Ureter (tissue), 1 donor: Measurements from ENCODE around the gene PRUNE2. TPM values are rescaled to one million over a fixed set of nuclear protein-coding genes. Genes with fewer than 3 reads are reported as not detected.
"Not testable (repeated sequence)": the region's sequence is repeated elsewhere in the genome, so short reads cannot be mapped to it uniquely, and the experiment has no call there.

Experiments
- DNase-seq: peaks from one replicate; pipeline ENCODE4 v3.0.0-alpha.2; 2020; ENCODE audit warnings: low spot score
- total RNA-seq: library from RNA; stranded (reverse); gene quantifications from one replicate; pipeline ENCODE4 v1.2.4, GENCODE V29; 2023
- donor health status: DM: yes; HTN: yes; CAD: no.

PRUNE2 gene
- total RNA-seq, 1 donor from 2014 or later = 93.1 TPM

DNA sequence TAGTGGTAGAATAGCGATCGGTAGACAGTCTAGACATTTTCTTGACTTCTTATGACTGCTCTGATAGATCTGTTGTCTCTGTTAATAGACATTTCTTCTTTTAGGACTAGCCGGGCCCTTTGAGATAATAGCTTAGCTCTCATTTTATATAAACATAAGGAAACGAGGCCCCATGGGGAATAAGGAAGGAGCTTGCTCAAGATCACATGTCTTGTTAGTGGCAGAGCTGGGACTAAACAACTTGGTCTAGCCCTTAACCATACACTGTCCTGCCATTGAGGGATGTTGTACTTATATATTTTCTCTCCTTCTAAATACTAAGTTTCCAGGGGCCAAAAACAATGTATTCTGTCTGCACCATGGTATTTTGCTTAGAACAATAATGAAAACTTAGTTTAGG is 306.9 kb downstream of the PRUNE2 start:
- no peak for DNase-seq

DNA sequence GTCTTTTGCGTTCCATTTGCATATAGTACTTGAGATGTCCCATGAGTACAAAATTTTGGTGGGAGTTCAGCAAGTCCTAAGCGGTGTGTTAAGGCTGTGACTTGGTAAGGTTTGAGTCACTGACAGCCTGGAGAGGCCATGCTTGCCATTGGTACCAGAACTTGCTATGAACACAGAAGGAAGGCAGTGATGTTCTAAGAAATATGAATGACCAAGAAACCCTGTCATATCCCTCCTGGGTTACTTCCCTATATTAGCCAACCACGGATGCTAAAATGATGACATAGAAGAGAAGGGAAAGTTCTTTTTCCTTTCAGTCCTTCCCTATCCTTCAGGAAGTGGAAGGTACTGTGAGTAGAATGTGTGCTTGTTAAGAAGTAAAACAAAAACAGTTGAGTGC is 310.3 kb downstream of the PRUNE2 start:
- no peak for DNase-seq

DNA sequence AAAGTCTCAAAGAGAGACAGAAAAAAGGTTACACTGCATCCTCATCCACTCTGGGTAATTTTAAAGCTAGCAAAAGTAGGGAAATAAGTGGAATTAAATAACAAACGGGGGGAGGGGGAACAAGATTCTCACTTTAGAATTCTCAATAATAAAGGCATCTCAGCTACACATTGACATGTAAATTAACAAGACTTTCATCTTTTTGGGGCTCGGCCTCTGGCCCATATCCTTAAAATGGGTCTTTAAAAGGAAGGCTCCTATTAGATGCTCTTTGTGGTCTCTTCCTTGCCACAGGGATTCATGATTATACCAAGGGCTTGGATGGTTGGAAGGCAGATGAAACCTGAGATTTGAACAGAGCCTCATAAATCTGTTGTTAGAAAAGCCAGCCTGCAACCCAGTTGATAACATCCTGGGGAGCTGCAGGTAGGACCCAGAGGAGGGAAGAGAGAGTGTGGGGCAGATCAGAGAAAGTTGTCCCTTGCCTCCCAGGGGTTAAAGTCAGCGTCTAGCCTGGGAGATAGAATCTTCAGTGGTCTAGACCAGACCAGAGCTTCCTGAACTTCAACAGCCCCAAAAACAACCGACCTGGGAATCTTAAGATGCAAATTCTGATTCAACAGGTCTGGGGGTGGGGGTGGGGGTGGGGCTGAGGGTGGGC is 311.0 kb downstream of the PRUNE2 start:
- no peak for DNase-seq

DNA sequence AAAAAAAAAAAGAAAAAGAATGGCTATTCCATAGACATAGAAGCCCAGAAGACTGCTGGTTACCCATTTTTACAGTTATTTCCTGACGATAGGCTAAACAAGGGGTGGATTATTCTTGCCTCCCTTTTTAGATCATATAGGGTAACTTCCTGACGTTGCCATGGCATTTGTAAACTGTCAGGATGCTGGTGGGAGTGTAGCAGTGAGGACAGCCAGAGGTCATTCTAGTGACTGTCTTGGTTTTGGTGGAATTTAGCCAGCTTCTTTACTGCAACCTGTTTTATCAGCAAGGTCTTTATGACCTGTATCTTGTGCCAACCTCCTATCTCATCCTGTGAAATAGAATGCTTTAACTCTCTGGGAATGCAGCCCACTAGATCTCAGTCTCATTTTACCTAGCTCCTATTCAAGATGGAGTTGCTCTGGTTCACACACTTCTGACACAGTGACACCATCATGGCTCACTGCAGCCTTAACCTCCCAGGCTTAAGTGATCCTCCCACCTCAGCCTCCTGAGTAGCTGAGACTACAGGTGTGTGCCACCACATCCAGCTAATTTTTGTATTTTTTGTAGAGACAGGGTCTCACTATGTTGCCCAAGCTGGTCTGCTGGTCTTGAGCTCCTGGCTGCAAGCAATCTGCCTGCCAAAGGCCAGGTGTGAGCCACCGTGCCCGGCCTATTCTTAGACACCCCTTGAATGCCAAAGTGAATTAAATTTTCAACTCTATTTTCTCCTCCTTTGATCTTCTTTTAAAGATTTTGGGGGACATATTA is 311.8 kb downstream of the PRUNE2 start:
- DNase-seq = not testable (repeated sequence)

DNA sequence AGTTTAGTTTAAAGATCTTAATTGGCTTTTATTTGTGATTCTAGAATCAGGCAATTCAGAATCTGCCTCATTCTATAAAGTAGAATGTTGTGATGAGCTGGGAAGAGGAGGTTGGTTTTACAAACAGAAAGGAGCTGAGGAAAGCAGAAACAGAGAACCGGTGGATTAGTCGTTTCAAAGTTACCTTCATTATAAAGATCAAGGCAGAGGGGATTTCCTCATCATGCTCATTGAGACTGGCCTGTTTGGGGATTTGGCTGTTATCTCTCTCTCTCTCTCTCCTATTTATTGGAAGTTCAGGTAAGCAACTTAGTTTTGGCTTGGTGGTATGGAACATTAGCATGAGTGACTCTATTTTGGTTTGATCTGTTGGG is 313.0 kb downstream of the PRUNE2 start:
- no peak for DNase-seq

DNA sequence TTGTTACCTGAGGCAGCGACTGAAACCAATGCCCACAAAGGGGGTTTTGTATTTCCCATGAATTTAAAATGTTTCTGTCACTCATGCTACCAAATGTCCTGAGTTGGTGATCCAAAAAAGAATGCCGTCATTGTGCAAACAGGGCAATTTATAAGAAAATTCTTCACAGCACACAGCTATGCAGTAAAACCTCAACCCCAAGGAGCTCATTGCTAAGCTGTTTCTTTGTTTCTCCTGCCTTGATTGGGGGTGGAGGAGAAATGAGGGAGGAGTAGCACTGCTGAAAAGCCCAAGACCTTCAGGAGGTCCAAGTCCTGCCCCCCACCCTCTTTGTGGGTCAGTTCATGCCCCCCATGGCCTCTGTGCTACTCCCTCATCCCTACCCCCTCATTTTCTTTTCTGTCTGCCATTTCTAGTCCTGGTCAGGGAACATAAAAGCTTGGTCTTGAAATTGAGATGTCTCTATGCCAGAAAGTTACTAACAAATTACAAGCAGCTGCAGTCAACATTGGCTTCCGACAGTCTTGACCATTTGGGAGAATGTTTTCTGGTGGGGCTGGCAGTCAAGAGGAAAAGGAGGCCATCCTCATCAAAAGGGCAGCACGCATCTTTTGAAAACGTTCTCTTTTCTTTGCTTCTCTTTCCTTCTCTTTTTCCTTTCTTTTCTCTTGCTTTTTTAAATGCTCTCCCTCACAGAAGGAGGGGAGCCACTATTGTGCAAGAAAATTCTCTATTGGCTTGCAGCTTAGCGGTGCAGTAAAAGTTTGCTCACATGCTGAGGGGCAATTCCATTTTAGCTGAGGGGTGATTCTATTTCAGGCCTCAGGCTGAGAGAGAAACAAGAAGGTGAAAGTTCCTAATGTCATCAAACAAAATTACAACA is 313.6 kb downstream of the PRUNE2 start:
- DNase-seq = no peak

DNA sequence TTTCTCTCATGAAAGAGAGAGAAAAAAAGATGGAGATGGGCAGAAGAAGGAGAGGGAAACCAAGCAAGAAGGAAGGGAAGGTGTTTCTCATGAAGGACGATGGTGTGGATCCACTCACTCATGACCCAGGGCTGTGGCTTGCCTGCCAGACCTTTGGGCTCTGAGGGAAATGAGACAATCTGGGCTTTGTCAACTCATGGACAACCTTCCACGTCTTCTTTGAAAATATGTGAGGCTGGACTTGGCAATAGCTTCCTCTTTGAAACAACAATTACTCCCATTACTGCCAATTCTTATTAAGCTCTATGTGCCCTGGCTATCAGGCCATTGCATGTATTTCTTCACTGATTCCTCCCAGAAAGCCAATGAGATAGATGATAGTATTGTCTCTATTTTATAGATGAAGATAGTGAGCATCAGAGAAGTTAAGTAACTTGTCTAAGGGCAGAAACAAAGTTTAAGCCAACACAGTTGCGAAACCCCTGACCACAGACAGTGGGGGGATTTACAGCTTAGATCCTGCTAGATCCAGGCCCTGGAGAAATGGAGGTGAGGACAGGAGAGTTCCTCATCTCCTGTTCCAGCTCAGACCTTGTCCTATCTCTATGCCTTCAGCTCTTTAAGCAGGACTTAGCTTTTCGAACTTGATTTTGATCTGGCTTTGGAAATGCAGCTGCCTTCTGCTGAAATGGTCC is 314.5 kb downstream of the PRUNE2 start:
- no peak for DNase-seq

DNA sequence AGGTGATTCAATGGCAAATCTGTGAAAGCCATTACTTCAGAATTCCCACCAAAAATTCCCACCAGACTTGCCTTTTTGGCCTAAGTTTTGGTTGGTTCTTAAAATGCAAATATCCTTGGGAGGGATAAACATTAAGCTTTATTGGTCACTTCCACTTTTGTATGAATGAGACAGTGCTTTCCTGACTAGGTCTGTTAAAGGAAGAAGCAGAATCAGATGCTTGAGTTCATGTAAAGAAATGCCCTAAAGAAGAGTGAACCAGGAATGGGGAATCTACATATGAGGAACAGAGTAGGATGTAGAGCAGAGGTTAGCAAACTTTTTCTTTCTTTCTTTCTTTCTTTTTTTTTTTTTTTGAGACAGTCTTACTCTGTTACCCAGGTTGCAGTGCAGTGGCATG is 317.6 kb downstream of the PRUNE2 start:
- no peak for DNase-seq

DNA sequence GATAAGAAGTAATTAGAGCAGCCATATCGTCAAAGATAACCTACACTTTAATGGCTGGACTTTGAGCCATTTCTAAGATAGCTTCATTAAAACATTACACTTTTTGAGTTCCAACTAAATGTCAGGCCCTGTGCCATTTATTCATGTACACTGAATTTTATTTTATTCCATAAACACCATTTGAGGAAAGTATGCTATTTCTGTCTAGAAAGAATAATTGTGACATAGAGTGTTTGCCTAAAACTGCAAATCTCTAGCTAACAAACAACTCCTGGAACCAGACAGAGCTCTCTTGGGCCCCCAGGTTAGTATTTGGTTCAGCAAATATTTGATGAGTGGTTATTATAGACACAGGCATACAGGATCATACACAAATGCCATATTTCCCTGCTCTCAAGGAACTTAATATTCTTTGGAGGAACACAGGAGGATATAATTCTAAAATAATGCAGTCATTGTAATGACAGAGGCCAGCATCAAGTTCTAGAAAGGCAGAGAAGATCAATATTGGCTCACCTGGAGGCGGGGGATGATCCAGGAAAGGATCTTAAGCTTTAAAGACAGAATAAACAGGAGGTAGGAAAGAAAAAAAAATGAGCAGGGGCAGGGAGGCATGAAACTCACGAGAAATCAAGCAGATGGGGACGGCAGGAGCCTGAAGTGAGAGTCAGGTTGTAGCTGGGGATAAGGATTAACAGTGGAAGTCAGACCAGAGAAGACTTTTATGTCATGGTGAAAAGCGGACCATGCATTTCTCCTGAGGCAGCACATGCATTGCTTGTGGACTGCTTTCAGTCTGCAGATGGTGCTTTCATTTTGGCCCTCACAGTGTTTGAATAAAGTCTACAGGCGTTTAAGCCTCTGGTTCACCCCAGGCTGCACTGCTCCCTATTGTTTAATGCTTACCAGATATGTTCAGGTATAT is 319.3 kb downstream of the PRUNE2 start:
- no peak for DNase-seq

DNA sequence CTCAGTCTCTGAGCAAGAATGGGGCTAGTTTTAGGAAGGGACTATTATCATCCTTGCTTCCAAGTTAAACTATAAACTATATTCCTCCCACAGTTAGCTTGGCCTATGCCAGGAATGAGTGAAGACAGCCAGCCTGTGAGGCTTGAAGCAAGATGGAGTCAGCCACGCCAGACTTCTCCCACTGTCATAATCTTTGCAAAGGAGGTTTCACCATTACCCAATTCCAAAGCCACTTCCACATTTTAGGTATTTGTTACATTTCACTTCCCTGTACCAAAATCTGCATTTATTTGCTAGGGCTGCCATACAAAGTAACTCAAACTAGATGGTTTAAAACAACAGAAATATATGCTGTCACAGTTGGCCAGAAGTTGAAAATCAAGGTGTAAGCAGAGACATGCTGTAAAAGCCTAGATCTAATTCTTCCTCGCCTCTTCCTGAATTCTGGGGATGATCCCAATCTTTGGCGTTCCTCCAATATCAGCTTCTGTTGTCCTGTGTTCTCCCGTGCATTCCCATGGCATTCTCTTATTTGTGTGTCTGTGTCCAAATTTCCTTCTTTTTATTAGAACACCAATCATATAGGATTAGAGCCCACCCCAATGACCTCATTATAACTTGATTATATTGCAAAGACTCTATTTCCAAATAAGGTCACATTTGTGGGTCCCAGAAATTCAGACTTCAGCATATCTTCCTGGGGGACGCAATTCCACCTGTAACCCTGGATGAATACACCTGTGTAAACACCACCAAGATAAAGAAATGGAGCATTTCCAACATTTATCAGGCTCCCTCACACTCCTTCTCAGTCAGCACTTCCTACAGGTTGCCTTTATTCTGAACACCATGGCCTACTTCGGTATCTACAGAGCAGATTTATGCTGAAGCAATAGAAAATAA is 320.2 kb downstream of the PRUNE2 start:
- no peak for DNase-seq

DNA sequence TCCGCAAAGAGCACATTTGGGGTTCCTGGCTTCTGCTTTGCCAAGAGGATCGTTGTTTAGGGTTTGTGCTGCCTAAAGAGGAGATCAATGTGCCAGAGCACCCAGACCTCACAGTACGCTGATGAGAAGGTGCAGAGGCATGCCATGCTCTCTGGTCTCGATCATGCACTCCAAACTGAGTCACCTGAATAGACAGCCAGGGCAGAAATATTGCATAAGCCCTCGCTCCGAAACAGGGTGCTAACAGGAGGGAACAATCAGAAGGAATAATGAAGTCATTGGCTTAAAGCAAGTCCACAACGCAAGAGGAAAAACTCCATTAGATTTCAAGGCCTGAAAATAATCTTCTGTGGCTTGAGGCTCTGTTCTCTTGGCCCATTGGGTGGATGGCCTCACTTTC is 322.7 kb downstream of the PRUNE2 start:
- no peak for DNase-seq

DNA sequence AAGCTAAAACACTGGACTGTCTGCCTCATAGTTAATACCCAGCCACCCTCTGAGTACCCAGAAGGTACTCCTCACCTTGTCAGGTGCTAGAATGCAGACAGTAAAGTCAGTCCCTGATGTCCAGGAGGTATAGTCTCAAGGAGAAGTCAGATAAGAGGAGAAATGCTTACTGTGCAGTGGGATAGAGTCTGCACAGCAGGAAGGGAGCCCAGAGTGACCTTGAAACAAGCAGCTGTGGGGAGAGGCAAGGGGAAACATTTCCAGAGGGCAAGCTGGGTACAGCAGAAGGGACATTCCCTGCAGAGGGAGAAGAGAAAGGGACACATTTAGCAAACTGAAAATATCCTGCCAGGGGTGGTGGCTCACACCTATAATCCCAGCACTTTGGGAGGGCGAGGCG is 324.2 kb downstream of the PRUNE2 start:
- DNase-seq = no peak

DNA sequence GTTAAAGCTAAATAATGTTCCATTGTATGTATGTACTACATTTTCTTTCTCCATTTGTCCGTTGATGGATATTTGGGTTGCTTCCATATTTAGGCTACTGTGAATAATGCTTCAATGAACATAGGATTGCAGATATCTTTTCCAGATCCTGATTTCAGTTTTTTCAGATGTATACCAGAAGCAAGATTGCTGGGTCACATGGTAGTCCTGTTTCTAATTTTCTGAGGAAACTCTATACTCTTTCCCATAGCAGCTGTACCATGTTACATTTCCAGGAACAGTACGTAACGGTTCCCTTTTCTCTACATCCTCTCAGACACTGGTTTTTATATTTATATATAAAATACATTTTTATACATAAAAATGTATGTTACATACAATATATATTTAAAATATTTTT is 325.1 kb downstream of the PRUNE2 start:
- no peak for DNase-seq

DNA sequence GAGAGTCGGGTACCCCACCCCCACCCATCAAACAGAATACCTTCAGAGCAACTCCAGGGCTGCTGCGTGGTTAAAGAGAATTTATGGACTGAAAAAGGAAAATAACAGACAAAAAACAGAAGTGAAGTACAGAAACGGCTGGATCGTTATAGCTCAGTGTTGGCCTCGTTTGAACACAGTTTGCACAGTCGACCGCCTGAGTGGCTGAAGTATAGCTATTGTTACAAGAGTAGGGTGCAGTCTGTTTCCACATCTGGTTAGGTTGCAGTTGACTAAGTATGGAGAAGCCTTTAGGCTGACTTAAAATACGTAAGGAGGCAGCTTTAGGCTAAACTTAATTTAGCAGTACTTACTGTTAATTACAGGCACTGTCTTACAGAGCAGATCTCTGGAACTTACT is 325.7 kb downstream of the PRUNE2 start:
- DNase-seq = no peak

DNA sequence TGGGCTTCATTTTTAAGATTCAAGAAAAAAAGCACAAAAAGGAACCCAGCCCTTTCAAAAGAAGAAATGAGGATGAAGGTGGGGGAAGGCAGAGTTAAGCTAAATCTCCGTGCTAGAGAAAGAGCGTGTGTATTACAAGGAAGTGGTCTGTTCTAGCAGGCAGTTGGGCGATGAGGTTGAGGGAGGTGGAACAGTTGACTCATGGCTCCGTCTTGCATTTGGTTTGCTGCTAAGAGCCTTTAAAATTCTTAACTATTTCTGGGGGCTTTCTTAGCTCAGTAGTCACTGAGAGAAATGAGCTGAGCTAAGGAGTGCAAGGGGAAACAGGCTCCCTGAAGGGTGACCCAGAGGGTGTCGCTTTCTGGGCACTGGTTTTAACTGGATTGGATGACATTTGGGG is 329.6 kb downstream of the PRUNE2 start:
- DNase-seq = no peak

DNA sequence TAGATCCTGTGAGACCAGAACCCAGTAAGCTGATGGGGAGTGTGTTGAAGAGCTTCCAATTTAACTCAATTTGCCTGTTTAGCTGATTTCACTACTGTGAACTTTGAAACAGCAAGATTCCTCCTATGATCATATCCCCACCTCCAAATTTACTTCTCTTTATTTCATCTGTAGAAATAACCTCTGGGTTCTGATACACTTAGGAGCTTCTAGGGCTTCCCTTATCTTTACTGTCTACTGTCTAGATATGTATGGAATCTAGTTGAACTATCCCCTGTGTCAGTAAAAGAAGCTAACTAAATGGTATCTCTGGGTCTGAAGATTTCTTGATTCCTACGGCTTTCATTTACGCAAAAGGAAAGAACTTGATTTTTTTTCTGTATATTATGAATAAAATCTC is 330.2 kb downstream of the PRUNE2 start:
- DNase-seq = no peak

DNA sequence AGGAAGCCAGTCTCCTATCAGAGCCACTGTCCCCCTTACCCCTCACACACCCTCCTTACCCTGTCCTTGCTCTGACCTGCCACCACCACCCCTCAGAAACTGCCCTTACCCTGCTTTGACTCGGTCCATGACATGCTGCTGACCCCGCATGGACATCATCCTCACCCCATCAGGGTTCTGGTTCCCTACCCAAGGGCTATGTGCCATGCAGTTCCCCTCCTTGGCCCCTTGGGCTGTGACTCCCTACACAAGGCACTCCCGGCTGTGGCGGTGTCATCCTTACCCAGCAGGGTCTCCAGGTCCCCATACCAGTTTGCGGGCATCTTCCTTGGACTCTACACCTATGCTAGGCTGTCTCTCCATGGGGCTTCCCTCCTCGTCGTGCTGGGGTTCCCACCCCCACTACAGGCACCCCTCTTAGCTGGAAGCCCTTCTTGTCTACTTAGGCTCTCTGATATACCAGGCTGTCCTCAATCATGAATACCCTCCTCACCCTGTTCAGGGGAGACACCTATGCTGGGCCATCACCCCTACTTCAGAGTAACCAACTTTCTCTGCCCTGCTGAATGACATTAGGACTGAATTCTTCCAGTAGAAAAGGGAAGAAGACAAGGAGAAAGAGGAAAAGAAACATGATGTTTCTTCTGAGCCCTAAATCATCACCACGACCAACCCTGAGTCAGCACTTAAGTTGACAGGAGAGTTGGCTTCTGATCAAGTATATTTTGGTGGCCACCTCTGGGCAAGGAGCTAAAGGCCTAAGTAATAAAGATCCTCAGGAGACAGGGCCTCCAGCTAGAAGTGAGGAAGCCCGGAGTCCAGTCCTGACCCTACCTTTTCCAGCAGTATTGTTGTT is 331.8 kb downstream of the PRUNE2 start:
- no peak for DNase-seq

DNA sequence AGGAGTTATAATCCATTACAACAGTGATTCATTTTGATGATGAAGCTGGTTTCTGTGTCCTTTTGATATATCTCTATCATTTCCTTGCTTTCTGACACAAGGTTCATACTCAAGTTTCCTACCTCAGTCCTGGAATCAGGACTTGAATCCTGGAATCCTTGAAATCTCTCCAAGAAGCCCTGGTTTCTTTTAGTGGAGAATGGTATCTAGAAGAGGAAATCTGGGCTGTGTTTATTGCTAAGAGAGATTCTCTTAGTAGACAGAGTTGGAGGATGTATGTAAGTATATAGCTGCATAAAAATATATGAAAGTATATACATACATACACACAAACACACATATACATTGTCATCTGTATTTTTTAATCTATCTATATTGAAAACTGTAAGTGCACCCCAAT is 332.5 kb downstream of the PRUNE2 start:
- no peak for DNase-seq

DNA sequence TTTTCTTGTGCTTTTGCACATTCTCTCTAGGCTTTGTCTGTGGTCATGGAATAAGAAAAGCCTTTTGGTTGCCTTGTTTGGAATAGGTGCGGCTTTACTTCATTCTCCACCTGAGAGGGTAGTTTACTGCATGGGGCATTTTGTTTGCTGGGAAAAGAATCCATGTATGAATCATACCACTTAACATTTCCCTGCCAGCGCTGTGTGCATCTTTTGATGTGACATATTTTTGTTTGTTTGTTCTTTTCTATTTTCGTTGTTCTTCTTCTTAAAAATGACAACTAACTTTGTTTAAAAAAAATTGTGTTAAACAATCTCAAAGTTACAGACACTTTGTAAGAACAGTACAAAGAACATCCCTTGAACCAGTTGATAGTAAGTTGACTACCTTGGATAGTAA is 333.8 kb downstream of the PRUNE2 start:
- no peak for DNase-seq
